GM10266 (cell line): ENCODE data around the gene C1orf94.

Experiments
- DNase-seq: peaks from one replicate; pipeline ENCODE4 v3.0.0; 2012; ENCODE audit errors: extremely low spot score
- TF ChIP-seq, protein P1 (sequence below): IDR thresholded peaks from 2 replicates; pipeline ENCODE4 v1.5.1; 2012; ENCODE audit warnings: mild to moderate bottlenecking, low read depth; ENCODE audit not compliant: control insufficient read depth, insufficient read depth; ENCODE audit errors: missing control alignments

Gene C1orf94

DNA sequence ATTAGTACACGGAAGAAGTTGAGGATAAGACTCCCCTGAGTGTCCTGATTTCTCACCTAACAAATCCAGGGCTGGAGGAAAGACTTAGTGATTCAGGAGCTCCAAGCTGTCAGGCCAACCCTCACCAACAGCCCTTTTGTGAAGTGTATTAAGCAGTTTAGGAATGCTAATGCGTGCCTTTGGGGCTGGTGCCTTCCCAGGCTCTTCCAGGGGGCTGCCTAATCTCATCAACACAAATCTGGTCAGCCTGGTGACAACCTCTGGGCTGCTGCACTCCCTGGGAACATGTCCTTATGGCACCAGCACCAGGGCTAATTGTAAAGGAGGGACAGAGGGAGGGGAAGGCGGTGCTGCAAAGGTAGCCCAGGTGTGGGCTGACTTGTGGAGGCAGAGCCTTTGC lies 27.2 kb upstream of the C1orf94 start:
- DNase-seq = no peak
- TF ChIP-seq, protein P1, sequence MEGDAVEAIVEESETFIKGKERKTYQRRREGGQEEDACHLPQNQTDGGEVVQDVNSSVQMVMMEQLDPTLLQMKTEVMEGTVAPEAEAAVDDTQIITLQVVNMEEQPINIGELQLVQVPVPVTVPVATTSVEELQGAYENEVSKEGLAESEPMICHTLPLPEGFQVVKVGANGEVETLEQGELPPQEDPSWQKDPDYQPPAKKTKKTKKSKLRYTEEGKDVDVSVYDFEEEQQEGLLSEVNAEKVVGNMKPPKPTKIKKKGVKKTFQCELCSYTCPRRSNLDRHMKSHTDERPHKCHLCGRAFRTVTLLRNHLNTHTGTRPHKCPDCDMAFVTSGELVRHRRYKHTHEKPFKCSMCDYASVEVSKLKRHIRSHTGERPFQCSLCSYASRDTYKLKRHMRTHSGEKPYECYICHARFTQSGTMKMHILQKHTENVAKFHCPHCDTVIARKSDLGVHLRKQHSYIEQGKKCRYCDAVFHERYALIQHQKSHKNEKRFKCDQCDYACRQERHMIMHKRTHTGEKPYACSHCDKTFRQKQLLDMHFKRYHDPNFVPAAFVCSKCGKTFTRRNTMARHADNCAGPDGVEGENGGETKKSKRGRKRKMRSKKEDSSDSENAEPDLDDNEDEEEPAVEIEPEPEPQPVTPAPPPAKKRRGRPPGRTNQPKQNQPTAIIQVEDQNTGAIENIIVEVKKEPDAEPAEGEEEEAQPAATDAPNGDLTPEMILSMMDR = no peak

DNA sequence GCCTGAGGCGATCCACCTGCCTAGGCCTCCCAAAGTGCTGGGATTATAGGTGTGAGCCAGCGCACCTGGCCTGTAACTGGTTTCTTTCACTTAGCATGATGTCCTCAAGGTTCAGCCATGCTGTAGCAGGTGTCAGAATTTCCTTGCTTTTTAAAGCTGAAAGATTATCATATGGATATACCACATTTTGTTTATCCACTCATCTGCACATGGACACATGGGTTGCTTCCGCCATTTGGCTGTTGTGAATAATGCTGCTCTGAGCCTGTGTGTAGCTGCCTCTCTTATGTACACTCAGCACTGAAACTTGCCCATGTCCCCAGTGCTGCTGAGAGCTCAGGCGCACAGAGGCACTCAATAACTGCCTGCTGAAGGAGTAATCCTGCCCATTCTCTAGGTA lies 23.5 kb upstream of the C1orf94 start:
- TF ChIP-seq, protein P1 = no peak
- no peak for DNase-seq

DNA sequence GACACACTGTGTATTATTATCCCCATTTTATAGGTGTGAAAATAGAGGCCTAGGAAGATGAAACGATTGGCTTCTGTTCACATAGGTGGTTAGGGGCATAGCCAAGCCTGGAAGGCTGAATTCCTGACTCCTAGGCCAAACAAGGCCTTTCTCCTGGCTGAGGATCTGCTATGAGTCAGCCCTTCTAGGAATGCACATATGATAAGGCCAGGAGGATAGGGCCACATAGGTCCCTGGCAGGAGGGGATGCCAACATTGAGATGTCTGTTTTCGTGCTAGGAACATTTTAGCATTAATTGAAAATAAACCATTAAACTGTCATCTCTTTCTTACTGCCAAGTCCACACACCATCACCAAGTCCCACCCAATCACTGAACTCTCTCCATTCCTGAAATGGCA lies 20.8 kb upstream of the C1orf94 start:
- DNase-seq = no peak
- TF ChIP-seq, protein P1 = no peak

DNA sequence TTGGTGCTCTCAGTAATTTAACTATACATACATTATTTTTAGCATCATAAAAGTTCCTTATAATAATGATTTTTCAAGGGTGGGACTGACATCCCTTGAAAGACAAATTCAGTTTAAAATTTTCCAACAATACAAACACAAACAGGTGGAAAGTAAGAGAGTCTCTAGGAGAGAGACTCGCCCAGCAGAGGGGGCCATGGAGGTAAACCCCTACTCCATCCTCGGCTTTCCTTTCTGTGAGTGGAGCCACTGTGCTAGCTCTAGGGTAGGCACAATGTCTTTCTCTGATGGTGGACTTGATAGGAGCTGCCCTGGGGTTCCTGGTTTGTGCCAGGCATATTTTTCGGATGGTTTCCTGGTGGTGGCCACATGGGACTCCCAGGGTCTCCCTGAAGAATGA lies 20.0 kb upstream of the C1orf94 start:
- DNase-seq = no peak

DNA sequence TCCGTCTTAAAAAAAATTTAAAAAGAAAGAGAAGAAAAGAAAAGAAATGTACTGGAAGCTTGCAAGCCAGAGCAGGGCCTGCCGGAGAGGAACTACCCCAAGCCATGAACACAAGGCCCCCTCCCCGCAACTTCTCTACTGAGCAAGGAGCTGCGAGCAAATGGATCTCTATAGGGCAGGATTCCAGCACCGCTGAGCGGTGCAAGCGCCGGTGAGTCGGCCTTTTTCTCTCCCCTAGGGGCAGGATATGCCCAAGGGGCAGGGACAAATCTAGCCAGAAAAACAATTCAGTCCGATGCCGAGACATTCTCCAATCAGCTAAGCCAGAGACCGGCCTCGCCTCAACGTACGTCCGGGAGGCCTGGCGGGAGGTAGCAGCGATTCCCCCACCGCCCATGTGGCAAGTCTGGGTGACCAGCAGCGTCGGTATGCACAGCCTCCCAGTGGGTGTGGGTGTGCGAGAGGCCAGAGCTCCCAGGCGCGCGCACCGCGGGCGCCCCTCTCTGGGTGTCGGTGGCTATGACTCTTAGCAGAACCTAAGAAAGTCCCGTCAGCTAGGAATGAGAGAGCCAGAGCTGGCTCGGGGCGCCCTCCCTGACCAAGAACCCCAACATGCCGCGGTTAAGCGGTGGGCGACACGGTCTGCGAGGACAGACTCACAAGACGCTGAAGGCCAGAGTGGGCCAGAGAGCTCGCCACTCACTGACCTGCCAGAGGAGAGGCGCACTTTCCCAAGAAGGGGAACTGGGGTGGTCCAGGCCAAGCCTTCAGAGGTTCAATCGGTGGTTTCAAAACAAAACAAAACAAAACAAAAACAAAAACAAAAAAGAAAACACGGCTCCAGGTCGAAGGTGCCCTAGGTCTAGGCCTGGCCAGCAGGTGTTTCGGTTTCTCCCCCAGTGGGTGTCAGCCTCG lies 13.6 kb upstream of the C1orf94 start:
- TF ChIP-seq, protein P1 = peak; percentile 65
- DNase-seq = peak; percentile 77

More for the DNA sequence above, 20.0 kb upstream of the C1orf94 start:
- TF ChIP-seq, protein P1 = no peak

DNA sequence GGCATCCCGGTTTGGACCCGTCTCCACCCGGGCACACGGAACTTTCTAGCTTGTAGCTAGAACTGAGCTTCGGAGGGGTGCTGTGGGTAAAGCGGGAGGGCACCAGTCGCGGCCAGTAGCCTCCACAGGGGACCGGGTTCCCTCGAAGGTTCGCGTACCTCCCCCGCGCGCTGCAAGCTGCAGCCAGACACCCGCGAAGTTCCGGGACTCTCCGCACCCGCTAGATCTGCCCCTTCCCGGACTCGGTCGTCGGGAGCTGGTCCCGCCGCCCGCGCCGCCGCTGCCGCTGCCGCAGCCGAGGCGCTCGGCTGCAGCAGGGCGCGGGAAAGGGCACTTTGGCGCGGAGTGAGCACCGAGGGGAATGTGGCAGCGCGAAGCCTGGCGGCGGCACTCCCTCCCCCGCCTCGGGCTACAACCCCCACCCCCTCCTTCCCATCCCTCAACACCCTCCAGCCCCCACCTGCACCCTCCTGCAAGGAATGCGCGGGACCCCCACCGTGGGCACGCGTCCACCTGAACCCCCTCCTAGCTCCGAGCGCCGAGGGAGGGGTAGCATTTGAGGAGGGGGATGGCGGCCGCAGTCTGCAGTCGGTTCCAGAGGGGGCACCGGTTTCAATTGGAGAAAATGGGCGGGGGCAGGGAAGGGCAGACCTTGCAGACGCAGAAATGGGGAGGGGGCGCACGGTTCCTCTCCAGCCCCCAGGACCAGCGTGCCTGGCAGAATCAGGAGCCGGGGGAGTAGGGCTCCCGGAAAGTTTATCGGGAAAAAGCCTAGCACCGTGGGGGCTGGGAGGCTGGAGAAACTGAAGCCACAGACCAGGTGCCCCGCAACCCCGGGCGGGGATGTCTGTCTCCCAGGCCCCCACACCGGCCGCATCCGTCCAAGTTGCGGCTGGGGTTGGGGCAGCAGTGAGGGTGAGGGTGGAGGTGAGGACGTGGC lies 12.6 kb upstream of the C1orf94 start:
- TF ChIP-seq, protein P1 = no peak
- no peak for DNase-seq
